Pancreas (tissue), 10 donors: Measurements from ENCODE around the gene BCL3. TPM values are rescaled to one million over a fixed set of nuclear protein-coding genes. Genes with fewer than 3 reads are reported as not detected.
"Not testable (repeated sequence)": the region's sequence is repeated elsewhere in the genome, so short reads cannot be mapped to it uniquely, and the experiment has no call there.

Experiments
- ATAC-seq, 4 donors: fragments of 200-7000 bp; cut with Tn5 transposase; one replicate each; pipeline versions ENCODE4 v1.8.0 to v1.9.1; 2020; ENCODE audit warnings: mild to moderate bottlenecking in 4 of 4, moderate library complexity in 4 of 4
- DNase-seq, 6 donors: peaks; one replicate each; pipeline ENCODE4 v3.0.0-alpha.2; 2020
- FAIRE-seq: peaks from 2 replicates; lab custom pipeline; 2012; peaks lifted over from hg19 to GRCh38; lab: Jason Lieb, UNC
- H3K27ac ChIP-seq, 4 donors: fragments of 200-600 bp; sonication (generic); 1 replicate in 3 of 4; 2 replicates in 1 of 4; pipeline versions ENCODE4 v1.5.0 to v1.8.0; 2020
- H3K27me3 ChIP-seq, 4 donors: fragments of 200-600 bp; one replicate each; pipeline ENCODE4 v1.8.0; 2021
- H3K36me3 ChIP-seq, 3 donors: fragments of 200-600 bp; sonication (generic) in 1 of 3; one replicate each; pipeline versions ENCODE4 v1.5.0 to v1.8.0; 2020 to 2021
- H3K4me1 ChIP-seq, 3 donors: fragments of 200-600 bp; one replicate each; pipeline ENCODE4 v1.8.0; 2021
- H3K4me3 ChIP-seq, 4 donors: fragments of 200-600 bp; sonication (generic) in 2 of 4; one replicate each; pipeline versions ENCODE4 v1.5.0 to v1.8.0; 2020 to 2021
- H3K9me3 ChIP-seq, 4 donors: fragments of 200-600 bp; one replicate each; pipeline ENCODE4 v1.8.0; 2021
- CTCF ChIP-seq, 4 donors: fragments of 200-600 bp; sonication (generic) in 3 of 4; IDR thresholded peaks; one replicate each; pipeline versions ENCODE4 v1.5.0 to v1.8.0; 2021; ENCODE audit warnings: antibody characterized with exemption in 4 of 4
- WGBS, 2 donors: extraction: QIAGEN DNeasy Blood & Tissue Kit; methylation state at CpG; one replicate each; pipeline ENCODE4 v1.1.7; 2013; 5-methylcytosine and 5-hydroxymethylcytosine counted together
- intact Hi-C, 3 donors: fragments of 100-400 bp; cut with DNase I; formaldehyde crosslinking; loops; one replicate each; pipeline versions ENCODE4 v1.11.1 to v1.14.2; 2022
- polyA plus RNA-seq, 2 donors: library from polyadenylated mRNA; stranded (reverse); fragments of 200-250 nt; gene quantifications; one replicate each; pipeline ENCODE4 v1.2.3, GENCODE V29; 2013
- total RNA-seq, 6 donors: library from RNA; stranded (reverse); fragmentation: NEBNext Ultra II Directional in 4 of 6; extraction: Animal tissue kit (Norgen Biotek cat#: 25700) in 4 of 6; gene quantifications; one replicate each; pipeline versions ENCODE4 v1.2.1 to v1.2.4, GENCODE V29; 2021 to 2023
- donor health status: healthy with polysubstance abuse.
- donor health status: DM: no; HTN: no; CAD: no; lungs with moderate emphysema.
- donor health status: DM: no; HTN: no; CAD: no.
- donor health status: control.
- donor health status: control.
- donor health status: Bipolar disorder and iron deficiency.
- donor health status: DM: yes; HTN: yes; CAD: no.
- donor health status: DM: no; HTN: no; CAD: no.
- donor health status: DM: no; HTN: no; CAD: no.
- donor health status: DM: yes; HTN: yes; CAD: no.

Gene BCL3
- total and polyA plus RNA-seq, 8 donors = 13.9 to 113 (median 36.5) TPM

- Histone ChIP-seq H3K9me3 (no peaks in the 10 kb centered on the region), H3K4me1 (peaks cover 12 to 17% (median 14%) of the 10 kb centered on the region in 3 donors), H3K27me3 (no peaks in the 10 kb centered on the region), H3K27ac (no peak overlapping the region), H3K4me3 (no peak overlapping the region), H3K36me3 (no peaks in the 10 kb centered on the region)
- WGBS, 2 donors = 48 to 49% methylated on average over 2 of the region's 2 CpGs
- no peak for FAIRE-seq
- no peak for TF ChIP-seq CTCF (IDR thresholded peaks at IDR 0.05)
- intact Hi-C loops = no loop called here
- no peak for ATAC-seq
- DNase-seq = no peak
Measured at GRCh38 chr19:44714597-44715169, 33.8 kb upstream of the BCL3 start.

GRCh38 chr19:44717603-44718002 lies 30.9 kb upstream of the BCL3 start:
- Histone ChIP-seq H3K27me3 (no peaks in the 10 kb centered on the region), H3K4me3 (peak overlapping the region in 2 of 4 donors; percentile 33 to 37), H3K36me3 (no peaks in the 10 kb centered on the region), H3K4me1 (peaks cover 12 to 17% (median 14%) of the 10 kb centered on the region in 3 donors), H3K9me3 (no peaks in the 10 kb centered on the region), H3K27ac (peak overlapping the region in 3 of 4 donors; percentile 83 to 92 (median 90))
- intact Hi-C loops = no loop called here
- DNase-seq (no peak), FAIRE-seq (no peak), ATAC-seq (no peak)
- TF ChIP-seq CTCF (IDR thresholded peaks at IDR 0.05) = no peak
- WGBS, 2 donors = 74 to 80% methylated on average over 6 of the region's 6 CpGs

- Histone ChIP-seq H3K27ac (peak overlapping the region; percentile 78 to 92 (median 86)), H3K27me3 (no peaks in the 10 kb centered on the region), H3K9me3 (no peaks in the 10 kb centered on the region), H3K4me3 (peak overlapping the region in 2 of 4 donors; percentile 33 to 37), H3K36me3 (no peaks in the 10 kb centered on the region), H3K4me1 (peaks cover 12 to 17% (median 14%) of the 10 kb centered on the region in 3 donors)
- TF ChIP-seq CTCF (IDR thresholded peaks at IDR 0.05) = no peak
- DNase-seq (peak; percentile 82 to 94 (median 92)), ATAC-seq (peak; percentile 84 to 90 (median 88)), FAIRE-seq (no peak)
- intact Hi-C loops = no loop called here
- WGBS, 2 donors = 9 to 15% methylated on average over 11 of the region's 11 CpGs
Measured at GRCh38 chr19:44718441-44719261, 29.9 kb upstream of the BCL3 start.

GRCh38 chr19:44719262-44719701 lies 29.2 kb upstream of the BCL3 start:
- peaks cover 12 to 23% (median 18%) of the 10 kb centered on the region in 3 donors for H3K4me1 ChIP-seq
- no peak for TF ChIP-seq CTCF (IDR thresholded peaks at IDR 0.05)
- intact Hi-C loops = no loop called here

DNA sequence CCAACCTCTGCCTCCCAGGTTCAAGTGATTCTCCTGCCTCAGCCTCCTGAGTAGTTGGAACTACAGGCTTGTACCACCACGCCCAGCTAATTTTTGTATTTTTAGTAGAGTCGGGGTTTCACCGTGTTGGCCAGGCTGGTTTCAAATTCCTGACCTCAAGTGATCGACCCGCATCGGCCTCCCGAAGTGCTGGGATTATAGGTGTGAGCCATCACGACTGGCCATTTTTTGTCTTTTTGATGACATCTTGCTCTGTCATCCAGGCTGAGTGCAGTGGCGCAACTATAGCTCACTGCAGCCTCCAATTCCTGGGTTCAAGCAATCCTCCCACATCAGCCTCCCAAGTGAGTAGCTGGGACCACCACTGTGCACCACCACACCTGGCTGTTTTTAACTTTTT lies 28.1 kb upstream of the BCL3 start:
- ATAC-seq, H3K27ac ChIP-seq, H3K4me3 ChIP-seq, DNase-seq, FAIRE-seq, H3K9me3 ChIP-seq, H3K27me3 ChIP-seq, H3K36me3 ChIP-seq: not testable (repeated sequence)
- intact Hi-C loops = loop anchor here in 1 of 3 donors (5.0 kb wide), 1 partner anchor 47 kb away; no protein-coding TSS in a partner anchor
- H3K4me1 ChIP-seq = peaks cover 20 to 24% (median 24%) of the 10 kb centered on the region in 3 donors
- WGBS, 2 donors = 93% methylated on average over 9 of the region's 9 CpGs

More at GRCh38 chr19:44719262-44719701, 29.2 kb upstream of the BCL3 start:
- ATAC-seq (peak in 1 of 4 donors; percentile 2), DNase-seq (no peak), FAIRE-seq (no peak)
- Histone ChIP-seq H3K4me3 (peak overlapping the region in 1 of 4 donors; percentile 37), H3K27me3 (no peaks in the 10 kb centered on the region), H3K27ac (peak overlapping the region in 3 of 4 donors; percentile 83 to 92 (median 90)), H3K36me3 (no peaks in the 10 kb centered on the region), H3K9me3 (no peaks in the 10 kb centered on the region)
- 33 to 35% methylated on average over 7 to 8 of the region's 8 CpGs for WGBS, 2 donors
